Peyer's patch (tissue), 4 donors: ENCODE data around the gene CHMP4B. TPM values are rescaled to one million over a fixed set of nuclear protein-coding genes. Genes with fewer than 3 reads are reported as not detected.

Experiments
- DNase-seq, 3 donors: peaks; one replicate each; pipeline ENCODE4 v3.0.0-alpha.2; 2017 to 2019
- H3K27ac ChIP-seq, 4 donors: fragments of 200-600 bp; sonication (generic); one replicate each; pipeline ENCODE4 v1.5.1; 2016 to 2019
- H3K27me3 ChIP-seq, 2 donors: fragments of 200-600 bp; sonication (generic); one replicate each; pipeline ENCODE4 v1.5.1; 2019
- H3K36me3 ChIP-seq, 3 donors: fragments of 200-600 bp; sonication (generic); one replicate each; pipeline ENCODE4 v1.5.1; 2016 to 2019
- H3K4me1 ChIP-seq, 4 donors: fragments of 200-600 bp; sonication (generic); one replicate each; pipeline ENCODE4 v1.5.1; 2016 to 2019
- H3K4me3 ChIP-seq, 4 donors: fragments of 200-600 bp; sonication (generic); 1 replicate in 3 of 4; 2 replicates in 1 of 4; pipeline ENCODE4 v1.5.1; 2016 to 2019; ENCODE audit warnings: mild to moderate bottlenecking in 1 of 4
- H3K9me3 ChIP-seq, 4 donors: fragments of 200-600 bp; sonication (generic); one replicate each; pipeline ENCODE4 v1.5.1; 2016 to 2019; ENCODE audit warnings: mild to moderate bottlenecking in 1 of 4
- CTCF ChIP-seq, 6 experiments: fragments of 450-650 bp in 4 of 6; fragments of 200-600 bp in 2 of 6; sonication (generic) in 1 of 6; IDR thresholded peaks; one replicate each; pipeline ENCODE4 v1.5.1; 2017 to 2019; ENCODE audit warnings: antibody characterized with exemption in 6 of 6, mild to moderate bottlenecking in 3 of 6, moderate library complexity in 1 of 6
- POLR2A ChIP-seq, 2 donors: fragments of 450-650 bp; IDR thresholded peaks; one replicate each; pipeline ENCODE4 v1.5.1; 2017; ENCODE audit warnings: antibody characterized with exemption in 2 of 2, mild to moderate bottlenecking in 2 of 2, moderate library complexity in 2 of 2
- total RNA-seq, 4 donors: library from RNA; depleted of rRNA; stranded (reverse); fragments of >200 nt; gene quantifications; one replicate each; pipeline ENCODE4 v1.1.0, GENCODE V29; 2016

Gene CHMP4B
- total RNA-seq, 4 donors from 2014 or later = 80.0 to 137 (median 111) TPM

- peaks cover 0 to 7% (median 0%) of the 10 kb centered on the region in 3 donors for H3K36me3 ChIP-seq
- peaks cover 0 to 55% (median 11%) of the 10 kb centered on the region in 4 donors for H3K4me1 ChIP-seq
- peak in 2 of 3 donors; percentile 73 to 79 for DNase-seq
- peak overlapping the region in 2 of 4 donors; percentile 98 to 99 for H3K27ac ChIP-seq
- no peaks in the 10 kb centered on the region for H3K9me3 ChIP-seq
- peak overlapping the region in 2 of 4 donors; percentile 91 to 99 for H3K4me3 ChIP-seq
- TF ChIP-seq CTCF (IDR thresholded peaks at IDR 0.05) (no peak), POLR2A (IDR thresholded peaks at IDR 0.05) (peak; percentile 33 to 57)
- H3K27me3 ChIP-seq = no peaks in the 10 kb centered on the region
These were observed 3.1 kb downstream of the CHMP4B start for GRCh38 chr20:33814238-33814712.

- Histone ChIP-seq H3K4me3 (no peak overlapping the region), H3K4me1 (peaks cover 0 to 69% (median 11%) of the 10 kb centered on the region in 4 donors), H3K27ac (no peak overlapping the region), H3K9me3 (no peaks in the 10 kb centered on the region), H3K27me3 (no peaks in the 10 kb centered on the region), H3K36me3 (peaks cover 0 to 7% (median 0%) of the 10 kb centered on the region in 3 donors)
- TF ChIP-seq POLR2A (IDR thresholded peaks at IDR 0.05) (no peak), CTCF (IDR thresholded peaks at IDR 0.05) (no peak)
- DNase-seq = no peak
These were observed 4.5 kb downstream of the CHMP4B start for GRCh38 chr20:33815671-33816070.

DNA sequence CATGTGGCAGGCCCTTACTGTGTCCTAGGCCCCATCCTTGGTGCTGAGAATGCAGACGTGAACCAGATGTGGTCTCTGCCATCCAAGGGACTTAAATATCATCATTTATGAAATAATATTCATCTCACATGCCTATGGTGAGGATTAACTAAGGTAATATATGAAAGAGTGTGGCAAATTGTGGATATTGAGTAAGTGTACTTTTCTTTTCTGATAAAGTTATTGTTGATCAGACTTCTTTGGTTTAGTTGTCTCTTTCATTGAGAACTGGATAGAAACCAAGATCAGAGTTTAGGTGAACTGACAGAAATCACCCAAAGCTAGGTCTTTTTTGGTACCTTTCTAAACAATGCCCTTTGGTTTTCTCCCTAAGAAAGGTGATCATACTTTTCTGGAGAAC, 5.0 kb downstream of the CHMP4B start:
- Histone ChIP-seq H3K4me1 (peaks cover 0 to 73% (median 11%) of the 10 kb centered on the region in 4 donors), H3K27me3 (no peaks in the 10 kb centered on the region), H3K27ac (no peak overlapping the region), H3K9me3 (no peaks in the 10 kb centered on the region), H3K4me3 (no peak overlapping the region), H3K36me3 (peaks cover 0 to 7% (median 0%) of the 10 kb centered on the region in 3 donors)
- no peak for DNase-seq
- TF ChIP-seq POLR2A (IDR thresholded peaks at IDR 0.05) = no peak
- no peak for TF ChIP-seq CTCF (IDR thresholded peaks at IDR 0.05)

GRCh38 chr20:33817411-33817810, 6.3 kb downstream of the CHMP4B start:
- Histone ChIP-seq H3K36me3 (peaks cover 0 to 7% (median 0%) of the 10 kb centered on the region in 3 donors), H3K4me1 (peaks cover 0 to 74% (median 11%) of the 10 kb centered on the region in 4 donors), H3K27ac (no peak overlapping the region), H3K27me3 (no peaks in the 10 kb centered on the region), H3K9me3 (no peaks in the 10 kb centered on the region), H3K4me3 (no peak overlapping the region)
- TF ChIP-seq CTCF (IDR thresholded peaks at IDR 0.05) (no peak), POLR2A (IDR thresholded peaks at IDR 0.05) (no peak)
- DNase-seq = no peak

- no peak for DNase-seq
- H3K9me3 ChIP-seq = no peaks in the 10 kb centered on the region
- peaks cover 0 to 73% (median 2%) of the 10 kb centered on the region in 4 donors for H3K4me1 ChIP-seq
- H3K4me3 ChIP-seq = no peak overlapping the region
- H3K27me3 ChIP-seq = no peaks in the 10 kb centered on the region
- peaks cover 0 to 7% (median 0%) of the 10 kb centered on the region in 3 donors for H3K36me3 ChIP-seq
- H3K27ac ChIP-seq = no peak overlapping the region
- TF ChIP-seq CTCF (IDR thresholded peaks at IDR 0.05) (no peak), POLR2A (IDR thresholded peaks at IDR 0.05) (no peak)
These were observed 8.3 kb downstream of the CHMP4B start for GRCh38 chr20:33819456-33819855.
